Measurements from ENCODE around the gene TSKU. TPM values are rescaled to one million over a fixed set of nuclear protein-coding genes. Genes with fewer than 3 reads are reported as not detected.

TSKU gene
- total and polyA plus RNA-seq, 9 of the 15 experiments (the other 6 are each of a cell fraction or from before 2014, with no cell fraction given): 0.60 to 11.9 (median 8.4) TPM

- Histone ChIP-seq H2AFZ (ENCODE audit: low read depth, low read length) (no peak overlapping the region), H3K9ac (ENCODE audit: insufficient read depth in 1 of 2, low read depth in 2 of 2, low read length in 2 of 2) (no peak overlapping the region), H3K79me2 (ENCODE audit: control insufficient read depth, insufficient read depth, low read length) (no peaks in the 10 kb centered on the region), H3K36me3 (ENCODE audit: control insufficient read depth, insufficient read depth, low read length) (no peaks in the 10 kb centered on the region), H3K9me1 (ENCODE audit: control insufficient read depth, insufficient read depth, low read length) (no peaks in the 10 kb centered on the region), H3K4me1 (replicated peaks in 1 of 2; ENCODE audit: control insufficient read depth in 2 of 2, insufficient read depth in 2 of 2, low read length in 2 of 2) (peaks cover 13 to 27% of the 10 kb centered on the region in 2 experiments; a peak in 4 of 5 replicates), H3K4me2 (ENCODE audit: insufficient read depth, low read length) (no peak overlapping the region), H4K20me1 (replicated peaks; ENCODE audit: control insufficient read depth, insufficient read depth, low read length) (no peaks in the 10 kb centered on the region), H3K27me3 (ENCODE audit: control insufficient read depth in 2 of 2, insufficient read depth in 2 of 2, low read length in 2 of 2) (no peaks in the 10 kb centered on the region), H3K4me3 (no peak overlapping the region), H3K9me3 (replicated peaks; ENCODE audit: control insufficient read depth, insufficient read depth, low read depth, low read length) (no peaks in the 10 kb centered on the region), H3K27ac (ENCODE audit: extremely low read depth, low read depth, low read length) (no peak overlapping the region)
- ATAC-seq (no peak), FAIRE-seq (no peak), DNase-seq (ENCODE audit: extremely low read depth in 1 of 4, low spot score in 3 of 4) (no peak)
- TF ChIP-seq ARID1B (IDR thresholded peaks at IDR 0.05): no peak
- TF ChIP-seq PTRF (tag; IDR thresholded peaks at IDR 0.05): no peak
- no peak for TF ChIP-seq ZBTB7A (IDR thresholded peaks at IDR 0.05; ENCODE audit: borderline replicate concordance, control insufficient read depth, low read depth, low read length)
- TF ChIP-seq ZNF146 (CRISPR knock-in tag; IDR thresholded peaks at IDR 0.05; ENCODE audit: unreplicated experiment): no peak
- TF ChIP-seq PREB (CRISPR knock-in tag; IDR thresholded peaks at IDR 0.05): no peak
- TF ChIP-seq SMARCB1 (IDR thresholded peaks at IDR 0.05; ENCODE audit: insufficient read length, low read depth): no peak
- no peak for TF ChIP-seq ZBTB33 (CRISPR knock-in tag; IDR thresholded peaks at IDR 0.05)
- in situ Hi-C loops (cut with MboI) (no loop called here), intact Hi-C loops (cut with micrococcal nuclease) (no loop called here)
- POLR2A ChIA-PET: interaction anchor here (0.7 to 2.0 kb wide), 3 partner anchors 8 to 56 kb away, joined by 3 to 7 read pairs (median 3); no protein-coding TSS in a partner anchor
- CTCF ChIA-PET (ENCODE audit: low intra/inter-chr PET ratio): no interaction called here
- BruUV-seq (replicated peaks): no TSS peak
- whole genome bisulfite sequencing (ENCODE audit: insufficient coverage, low coverage, missing lambda C conversion rate): 66% methylated on average over 3 of the region's 3 CpGs
Measured at GRCh38 chr11:76753449-76753848, 29.7 kb upstream of the TSKU start.

All from K562 (cell line).